DMS53 (cell line): Measurements from ENCODE around the gene HHAT.
"Not testable (repeated sequence)": the region's sequence is repeated elsewhere in the genome, so short reads cannot be mapped to it uniquely, and the experiment has no call there.

Experiments used
- DNase-seq: peaks from one replicate; lab custom pipeline; 2025; lab: John Stamatoyannopoulos, UW

Gene HHAT

GRCh38 chr1:210647406-210648333 is 319.0 kb downstream of the HHAT start:
- no peak for DNase-seq

DNA sequence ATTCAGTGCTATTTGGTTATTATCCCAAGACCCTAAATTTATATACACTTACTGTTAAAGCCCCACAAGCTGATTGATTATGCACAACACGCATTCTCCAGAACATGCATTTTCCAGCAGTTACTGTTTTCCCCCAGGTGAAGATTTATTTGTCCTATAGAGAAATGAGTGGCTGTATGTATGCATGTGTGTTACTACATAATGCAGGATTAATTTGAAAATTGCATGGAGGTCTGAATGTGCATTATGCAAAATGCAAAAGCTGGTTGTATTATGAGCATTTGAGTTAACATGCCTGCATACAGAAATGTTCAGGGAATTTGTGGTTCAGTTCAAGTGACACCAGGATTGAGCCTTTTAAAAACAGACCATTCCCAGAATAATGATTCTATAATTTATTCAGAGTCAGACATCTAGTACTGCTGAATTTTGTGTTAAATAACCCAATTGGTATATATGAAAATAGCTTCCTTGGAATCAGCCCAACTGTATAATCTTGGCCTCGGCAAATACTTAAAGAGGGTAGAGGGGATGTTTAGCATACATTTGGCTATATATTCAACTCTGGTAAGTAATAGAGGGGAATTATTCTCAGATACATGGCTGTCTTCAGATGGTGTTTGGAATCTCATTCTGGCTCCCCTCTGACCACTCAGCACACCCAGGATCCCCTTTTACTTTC is 320.0 kb downstream of the HHAT start:
- DNase-seq: no peak

- DNase-seq: no peak
Observed at GRCh38 chr1:210650403-210650802, 321.7 kb downstream of the HHAT start.

DNA sequence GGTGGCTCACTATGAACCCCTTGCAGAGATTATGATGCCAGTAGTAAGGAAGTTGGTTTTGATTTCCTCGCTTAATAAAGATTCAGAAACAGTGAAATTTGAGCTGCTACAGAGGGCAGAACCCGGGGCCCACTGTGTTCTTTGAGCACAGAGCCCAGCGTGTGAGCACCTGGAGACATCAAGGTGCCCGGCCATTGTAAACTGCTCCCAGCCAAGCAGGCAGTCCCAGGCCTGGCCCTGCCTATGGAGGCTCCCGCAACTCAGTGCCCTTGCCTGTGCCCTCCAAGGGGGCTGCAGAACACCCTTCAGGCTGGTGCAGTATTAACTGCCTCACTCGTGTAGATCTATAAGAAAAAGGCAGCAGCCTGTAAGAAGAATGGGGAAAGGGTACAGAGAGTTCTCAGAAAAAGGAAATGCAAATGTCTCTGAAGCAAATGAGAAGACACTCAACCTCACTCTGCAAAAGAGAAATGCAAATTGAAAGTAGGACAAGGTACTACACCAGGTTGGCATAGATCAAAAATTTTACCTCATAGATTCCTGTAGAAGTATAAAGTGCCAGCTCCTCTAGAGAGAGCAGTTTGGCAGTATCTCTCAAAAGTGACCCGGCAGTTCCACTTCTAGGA is 323.7 kb downstream of the HHAT start:
- DNase-seq: no peak

- peak; percentile 26 for DNase-seq
Observed at GRCh38 chr1:210653771-210654170, 325.1 kb downstream of the HHAT start.

GRCh38 chr1:210654176-210654981 is 325.7 kb downstream of the HHAT start:
- peak; percentile 21 for DNase-seq

DNA sequence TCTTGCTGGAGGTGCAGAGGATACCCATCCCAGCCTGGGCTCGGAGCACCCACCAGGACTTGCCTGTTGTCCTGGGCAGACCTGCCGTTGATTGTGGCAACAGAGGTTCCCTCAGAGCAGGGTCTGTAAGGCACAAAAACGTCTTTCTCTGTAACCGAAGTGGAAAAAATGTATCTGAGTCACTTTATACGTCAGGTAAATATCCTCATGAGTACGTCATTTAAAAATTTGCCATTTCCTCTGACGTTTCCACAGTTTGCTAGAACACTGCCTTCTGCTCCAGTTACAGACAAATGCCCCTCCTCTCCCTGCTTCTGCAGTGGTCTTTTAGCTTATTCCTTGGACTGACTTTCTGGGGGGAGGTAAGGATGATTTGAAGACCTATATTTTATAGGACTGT is 326.8 kb downstream of the HHAT start:
- DNase-seq: no peak

- DNase-seq: no peak
Observed at GRCh38 chr1:210657806-210658205, 329.1 kb downstream of the HHAT start.

- not testable (repeated sequence) for DNase-seq
Observed at GRCh38 chr1:210661520-210661919, 332.8 kb downstream of the HHAT start.

- no peak for DNase-seq
Observed at GRCh38 chr1:210662291-210663050, 333.8 kb downstream of the HHAT start.

DNA sequence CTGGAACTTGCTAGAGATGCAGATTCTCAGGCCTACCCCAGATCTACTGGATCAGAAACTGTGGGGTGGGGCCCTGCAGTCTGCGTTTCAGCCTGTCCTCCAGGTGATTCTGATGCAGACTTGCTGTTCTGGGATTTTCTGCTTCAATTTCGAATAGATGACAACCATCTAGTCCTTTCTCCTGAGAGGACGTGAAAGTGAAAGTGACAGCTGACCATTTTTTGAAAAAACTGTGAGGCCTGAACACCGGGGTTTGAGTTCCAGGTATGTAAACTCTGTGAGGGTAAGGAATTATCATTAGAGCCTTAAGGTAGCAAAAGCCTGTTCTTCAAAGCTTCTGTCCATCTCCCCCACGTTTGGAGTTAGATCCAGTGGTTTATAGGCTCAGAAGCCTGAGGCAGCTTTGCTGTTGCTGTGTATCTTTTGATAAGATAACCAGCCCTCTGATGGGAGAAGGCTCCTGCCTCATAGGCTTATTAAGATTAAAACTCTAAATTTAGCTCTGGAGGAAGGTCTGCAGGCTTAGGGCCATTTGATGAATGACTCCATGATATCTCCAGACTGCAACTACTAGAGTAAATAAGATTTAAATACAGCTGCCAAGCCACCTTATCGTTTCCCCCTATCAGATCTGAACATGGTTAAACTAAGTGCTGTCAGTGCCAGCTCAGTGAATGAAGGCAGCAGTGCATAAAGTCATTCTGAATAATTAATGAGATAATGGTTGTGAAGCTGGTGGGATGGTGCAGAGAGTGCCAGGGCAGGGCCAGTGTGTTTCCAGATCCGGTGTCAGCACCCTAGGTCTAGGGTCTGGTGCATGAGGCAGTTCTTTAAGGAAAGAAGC is 335.2 kb downstream of the HHAT start:
- DNase-seq: peak; percentile 66

- DNase-seq: peak; percentile 62
Observed at GRCh38 chr1:210669951-210670350, 341.2 kb downstream of the HHAT start.

- DNase-seq: no peak
Observed at GRCh38 chr1:210674151-210674550, 345.4 kb downstream of the HHAT start.

DNA sequence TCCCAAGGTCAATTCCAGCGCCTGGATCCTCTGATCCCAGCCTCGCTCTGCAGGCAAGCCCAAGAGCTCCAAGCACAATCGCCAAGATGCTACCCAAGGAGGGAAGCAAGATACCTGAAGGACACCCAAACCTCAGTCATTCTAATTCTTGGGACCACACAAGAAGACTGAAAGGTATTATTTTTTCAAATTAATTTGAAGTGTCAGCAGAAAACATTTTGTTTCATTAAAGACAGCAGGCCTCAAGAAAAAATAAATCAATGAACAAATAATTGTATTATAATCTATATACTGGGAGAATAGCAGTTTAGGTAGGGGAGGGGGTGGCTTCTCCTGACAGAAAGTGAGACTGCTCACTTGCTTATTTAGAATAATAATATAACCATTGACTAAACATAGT is 347.8 kb downstream of the HHAT start:
- no peak for DNase-seq

- DNase-seq: no peak
Observed at GRCh38 chr1:210677533-210677932, 348.8 kb downstream of the HHAT start.

DNA sequence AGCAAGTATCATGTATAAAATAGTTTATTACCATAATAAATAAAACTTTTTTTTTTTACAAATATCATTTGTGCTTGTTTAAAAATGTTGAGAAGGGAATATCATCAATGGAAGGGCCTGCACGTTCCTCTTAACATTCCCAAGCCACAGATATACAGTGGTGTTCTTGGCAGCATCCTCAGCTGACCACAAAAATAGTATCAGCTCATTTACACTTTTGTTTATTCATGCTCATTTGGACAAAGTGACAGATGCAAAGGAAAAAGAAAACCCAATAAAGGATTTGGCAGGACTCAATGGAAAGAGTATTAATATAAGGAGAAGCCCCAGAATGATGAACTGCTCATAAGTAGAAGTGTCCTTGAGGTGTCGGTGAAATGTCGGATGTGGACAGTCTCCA is 349.6 kb downstream of the HHAT start:
- DNase-seq: no peak

- no peak for DNase-seq
Observed at GRCh38 chr1:210681158-210681557, 352.5 kb downstream of the HHAT start.

DNA sequence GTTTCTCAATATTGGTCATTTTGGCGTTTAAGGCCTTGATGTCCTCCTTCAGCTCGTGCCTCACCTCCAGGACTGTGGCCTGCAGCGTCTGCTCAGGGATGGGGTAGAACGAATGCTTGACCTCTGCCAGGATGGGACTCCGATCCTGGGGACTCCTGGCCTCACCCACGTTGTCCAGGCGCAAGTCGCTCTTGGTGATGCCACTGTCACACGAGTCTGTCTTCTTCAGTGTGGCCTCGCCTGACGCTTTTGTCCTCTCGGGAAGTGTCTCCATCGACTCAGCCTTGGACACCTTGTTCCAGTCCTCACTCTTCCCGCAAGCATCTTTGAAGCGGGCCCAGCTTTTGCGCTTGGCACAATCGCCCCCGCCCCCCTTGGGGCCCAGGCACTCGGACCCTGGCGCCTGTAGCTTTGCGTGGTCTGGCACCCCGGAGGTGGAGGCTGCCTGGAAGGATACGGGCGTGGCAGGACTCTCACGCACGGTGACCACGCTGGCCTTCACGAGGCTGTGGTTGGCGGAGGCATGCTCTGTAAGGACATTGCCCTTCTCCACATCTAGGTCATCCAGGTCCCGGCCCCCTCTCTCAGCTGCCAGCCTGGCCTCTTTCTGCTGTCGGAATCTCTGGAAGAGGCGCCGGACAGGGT is 354.8 kb downstream of the HHAT start:
- DNase-seq: no peak

- DNase-seq: no peak
Observed at GRCh38 chr1:210684466-210685294, 356.0 kb downstream of the HHAT start.
